ENCODE results near the gene PRTFDC1. TPM values are rescaled to one million over a fixed set of nuclear protein-coding genes. Genes with fewer than 3 reads are reported as not detected.
"Not testable (repeated sequence)": the region's sequence is repeated elsewhere in the genome, so short reads cannot be mapped to it uniquely, and the experiment has no call there.

The PRTFDC1 gene
- total RNA-seq, 1 donor from 2014 or later: 27.0 TPM

- no peaks in the 10 kb centered on the region for H3K27me3 Mint-ChIP-seq (ENCODE audit: low read depth)
- H3K36me3 Mint-ChIP-seq: peaks cover 31% of the 10 kb centered on the region
- H3K9me3 Mint-ChIP-seq: peaks cover 22% of the 10 kb centered on the region
- no peak for DNase-seq (ENCODE audit: low spot score in 2 of 2, unreplicated experiment in 2 of 2)
- peaks cover 10% of the 10 kb centered on the region for H3K4me1 Mint-ChIP-seq
- H3K4me3 Mint-ChIP-seq: no peak overlapping the region
- peak overlapping the region; percentile 73 for H3K27ac Mint-ChIP-seq
- TF ChIP-seq, protein P1, sequence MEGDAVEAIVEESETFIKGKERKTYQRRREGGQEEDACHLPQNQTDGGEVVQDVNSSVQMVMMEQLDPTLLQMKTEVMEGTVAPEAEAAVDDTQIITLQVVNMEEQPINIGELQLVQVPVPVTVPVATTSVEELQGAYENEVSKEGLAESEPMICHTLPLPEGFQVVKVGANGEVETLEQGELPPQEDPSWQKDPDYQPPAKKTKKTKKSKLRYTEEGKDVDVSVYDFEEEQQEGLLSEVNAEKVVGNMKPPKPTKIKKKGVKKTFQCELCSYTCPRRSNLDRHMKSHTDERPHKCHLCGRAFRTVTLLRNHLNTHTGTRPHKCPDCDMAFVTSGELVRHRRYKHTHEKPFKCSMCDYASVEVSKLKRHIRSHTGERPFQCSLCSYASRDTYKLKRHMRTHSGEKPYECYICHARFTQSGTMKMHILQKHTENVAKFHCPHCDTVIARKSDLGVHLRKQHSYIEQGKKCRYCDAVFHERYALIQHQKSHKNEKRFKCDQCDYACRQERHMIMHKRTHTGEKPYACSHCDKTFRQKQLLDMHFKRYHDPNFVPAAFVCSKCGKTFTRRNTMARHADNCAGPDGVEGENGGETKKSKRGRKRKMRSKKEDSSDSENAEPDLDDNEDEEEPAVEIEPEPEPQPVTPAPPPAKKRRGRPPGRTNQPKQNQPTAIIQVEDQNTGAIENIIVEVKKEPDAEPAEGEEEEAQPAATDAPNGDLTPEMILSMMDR (IDR thresholded peaks at IDR 0.05; ENCODE audit: unreplicated experiment): no peak
Measured at GRCh38 chr10:24920907-24921881, 31.2 kb downstream of the PRTFDC1 start.

GRCh38 chr10:24920192-24920591, 32.2 kb downstream of the PRTFDC1 start:
- not testable (repeated sequence) for H3K27ac Mint-ChIP-seq; DNase-seq (ENCODE audit: low spot score in 2 of 2, unreplicated experiment in 2 of 2); H3K4me3 Mint-ChIP-seq; H3K4me1 Mint-ChIP-seq; H3K27me3 Mint-ChIP-seq (ENCODE audit: low read depth)
- peaks cover 23% of the 10 kb centered on the region for H3K36me3 Mint-ChIP-seq
- peaks cover 22% of the 10 kb centered on the region for H3K9me3 Mint-ChIP-seq

DNA sequence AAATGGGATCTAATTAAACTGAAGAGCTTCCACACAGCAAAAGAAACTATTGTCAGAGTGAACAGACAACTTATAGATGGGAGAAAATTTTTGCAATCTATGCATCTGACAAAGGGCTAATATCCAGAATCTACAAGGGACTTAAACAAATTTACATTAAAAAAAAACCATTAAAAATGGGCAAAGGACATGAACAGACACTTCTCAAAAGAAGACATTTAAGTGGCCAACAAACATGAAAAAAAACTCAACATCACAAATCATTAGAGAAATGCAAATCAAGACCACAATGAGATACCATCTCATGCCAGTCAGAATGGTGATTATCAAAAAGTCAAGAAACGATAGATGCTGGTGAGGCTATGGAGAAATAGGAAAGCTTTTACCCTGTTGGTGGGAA, 32.8 kb downstream of the PRTFDC1 start:
- H3K9me3 Mint-ChIP-seq: peaks cover 21% of the 10 kb centered on the region
- H3K27me3 Mint-ChIP-seq (ENCODE audit: low read depth); H3K4me3 Mint-ChIP-seq; DNase-seq (ENCODE audit: low spot score in 2 of 2, unreplicated experiment in 2 of 2); H3K27ac Mint-ChIP-seq: not testable (repeated sequence)
- peaks cover 11% of the 10 kb centered on the region for H3K4me1 Mint-ChIP-seq
- H3K36me3 Mint-ChIP-seq: peaks cover 21% of the 10 kb centered on the region

- no peaks in the 10 kb centered on the region for H3K27me3 Mint-ChIP-seq (ENCODE audit: low read depth)
- TF ChIP-seq, protein P1 (IDR thresholded peaks at IDR 0.05; ENCODE audit: unreplicated experiment): no peak
- peaks cover 6% of the 10 kb centered on the region for H3K36me3 Mint-ChIP-seq
- H3K27ac Mint-ChIP-seq: no peak overlapping the region
- no peak overlapping the region for H3K4me3 Mint-ChIP-seq
- DNase-seq (ENCODE audit: low spot score in 2 of 2, unreplicated experiment in 2 of 2): no peak
- H3K4me1 Mint-ChIP-seq: peaks cover 23% of the 10 kb centered on the region
- H3K9me3 Mint-ChIP-seq: peaks cover 7% of the 10 kb centered on the region
Measured at GRCh38 chr10:24917979-24918378, 34.4 kb downstream of the PRTFDC1 start.

DNA sequence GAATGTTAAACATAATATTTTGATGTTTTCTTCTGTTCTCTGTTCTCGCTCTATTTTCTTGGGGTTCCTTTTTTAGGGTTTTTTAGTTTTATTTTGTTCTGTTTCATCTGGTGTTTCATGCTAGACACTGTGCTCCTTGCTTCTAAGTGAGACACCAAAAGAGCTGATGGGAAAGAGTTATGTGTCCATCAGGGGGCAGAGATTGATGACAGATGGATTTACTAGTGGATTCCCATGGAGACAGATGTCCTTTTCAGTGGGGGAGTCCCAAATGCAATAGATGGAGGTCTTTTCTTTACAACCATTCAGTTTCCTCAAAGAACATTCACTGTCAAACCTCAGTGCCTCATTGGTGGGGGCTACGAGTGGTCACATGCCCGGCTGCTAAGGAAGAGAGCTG, 34.9 kb downstream of the PRTFDC1 start:
- Mint-ChIP-seq H3K4me3 (no peak overlapping the region), H3K27me3 (ENCODE audit: low read depth) (no peaks in the 10 kb centered on the region), H3K27ac (no peak overlapping the region), H3K9me3 (peaks cover 7% of the 10 kb centered on the region), H3K4me1 (peaks cover 27% of the 10 kb centered on the region), H3K36me3 (peaks cover 6% of the 10 kb centered on the region)
- no peak for DNase-seq (ENCODE audit: low spot score in 2 of 2, unreplicated experiment in 2 of 2)
- TF ChIP-seq, protein P1 (IDR thresholded peaks at IDR 0.05; ENCODE audit: unreplicated experiment): no peak

DNA sequence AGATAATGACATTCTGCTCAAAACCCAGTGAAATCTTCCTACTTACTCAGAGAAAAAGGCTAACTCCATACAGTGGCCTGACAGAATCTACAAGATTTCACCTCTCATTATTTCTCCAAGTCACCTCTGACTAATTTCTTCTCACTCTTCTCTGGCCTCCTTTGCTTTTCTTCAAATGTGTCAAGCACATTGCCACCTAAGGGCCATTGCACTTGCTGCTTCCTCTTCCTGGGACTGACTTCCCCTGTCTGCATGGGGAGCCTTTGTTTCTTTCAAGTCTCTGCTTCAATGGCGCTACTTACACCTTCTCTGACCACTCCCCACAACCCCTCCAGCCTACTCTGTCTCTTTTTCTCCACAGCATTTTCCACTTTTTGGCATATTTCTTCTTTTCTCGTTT, 36.0 kb downstream of the PRTFDC1 start:
- H3K27ac Mint-ChIP-seq: no peak overlapping the region
- peaks cover 7% of the 10 kb centered on the region for H3K9me3 Mint-ChIP-seq
- peaks cover 23% of the 10 kb centered on the region for H3K4me1 Mint-ChIP-seq
- TF ChIP-seq, protein P1 (IDR thresholded peaks at IDR 0.05; ENCODE audit: unreplicated experiment): no peak
- no peak for DNase-seq (ENCODE audit: low spot score in 2 of 2, unreplicated experiment in 2 of 2)
- H3K4me3 Mint-ChIP-seq: no peak overlapping the region
- H3K27me3 Mint-ChIP-seq (ENCODE audit: low read depth): no peaks in the 10 kb centered on the region
- H3K36me3 Mint-ChIP-seq: peaks cover 9% of the 10 kb centered on the region

All from mesothelial cell of epicardium (in vitro differentiated cells).